CD4-positive, alpha-beta T cell treated with Interleukin-15 for 4 hours (primary cell): ENCODE results near the gene PLEKHG4.

ENCODE experiments used
- DNase-seq: peaks from one replicate; pipeline ENCODE4 v3.0.0-alpha.2; 2020; ENCODE audit warnings: low spot score

PLEKHG4 gene

GRCh38 chr16:67246081-67246755, 33.1 kb upstream of the PLEKHG4 start:
- DNase-seq: peak; percentile 41

- DNase-seq: no peak
These were observed 32.6 kb upstream of the PLEKHG4 start for GRCh38 chr16:67246756-67247191.

- DNase-seq: peak; percentile 95
These were observed 31.9 kb upstream of the PLEKHG4 start, which contains the start of gene FHOD1 for GRCh38 chr16:67247192-67248072. Gene FHOD1, minus strand, starts transcription at chr16:67247481. Its CDS starts 71 bp downstream, at chr16:67247410.

- no peak for DNase-seq
These were observed 31.3 kb upstream of the PLEKHG4 start for GRCh38 chr16:67248073-67248400.

GRCh38 chr16:67248401-67249177, 30.7 kb upstream of the PLEKHG4 start, which contains the start of gene SLC9A5:
Gene SLC9A5, plus strand, starts transcription at chr16:67248979. Its CDS starts 36 bp downstream, at chr16:67249015.
- DNase-seq: no peak

- DNase-seq: no peak
These were observed 29.9 kb upstream of the PLEKHG4 start for GRCh38 chr16:67249178-67250044.

GRCh38 chr16:67250045-67250327, 29.3 kb upstream of the PLEKHG4 start:
- DNase-seq: no peak

GRCh38 chr16:67252609-67253497, 26.5 kb upstream of the PLEKHG4 start:
- DNase-seq: no peak

- no peak for DNase-seq
These were observed 24.4 kb upstream of the PLEKHG4 start for GRCh38 chr16:67254801-67255552.

- DNase-seq: no peak
These were observed 23.6 kb upstream of the PLEKHG4 start for GRCh38 chr16:67255553-67256221.

GRCh38 chr16:67256701-67257230, 22.6 kb upstream of the PLEKHG4 start:
- no peak for DNase-seq

GRCh38 chr16:67257486-67258160, 21.7 kb upstream of the PLEKHG4 start:
- no peak for DNase-seq

GRCh38 chr16:67258161-67258835, 21.0 kb upstream of the PLEKHG4 start:
- no peak for DNase-seq

- DNase-seq: no peak
These were observed 19.6 kb upstream of the PLEKHG4 start for GRCh38 chr16:67259705-67260104.

- DNase-seq: no peak
These were observed 18.8 kb upstream of the PLEKHG4 start for GRCh38 chr16:67260426-67261063.

GRCh38 chr16:67263201-67263600, 16.1 kb upstream of the PLEKHG4 start:
- no peak for DNase-seq

- no peak for DNase-seq
These were observed 15.1 kb upstream of the PLEKHG4 start for GRCh38 chr16:67264277-67264676.
